HepG2 (cell line): ENCODE measurements around the gene ABCC8. TPM values are rescaled to one million over a fixed set of nuclear protein-coding genes. Genes with fewer than 3 reads are reported as not detected.

Experiments used
- GABPA ChIP-seq, 2 experiments: IDR thresholded peaks; 2 replicates each; pipeline ENCODE4 v1.6.1; 2011 to 2016; ENCODE audit warnings: low read depth in 2 of 2, low read length in 1 of 2, missing biosample characterization in 1 of 2, missing genetic modification characterization in 1 of 2
- GATAD1 ChIP-seq: IDR thresholded peaks from 2 replicates; pipeline ENCODE4 v1.6.1; 2016; ENCODE audit warnings: missing genetic modification reagents, missing compliant biosample characterization
- HIVEP1 ChIP-seq: sonication (generic); formaldehyde crosslinking; IDR thresholded peaks from 2 replicates; pipeline ENCODE4 v1.4.0; 2020; ENCODE audit warnings: mild to moderate bottlenecking, missing genetic modification reagents
- HOXA7 ChIP-seq: sonication (generic); formaldehyde crosslinking; IDR thresholded peaks from 2 replicates; pipeline ENCODE4 v1.8.1; 2022; ENCODE audit warnings: mild to moderate bottlenecking, missing genetic modification reagents, moderate library complexity
- KDM2A ChIP-seq: sonication (generic); formaldehyde crosslinking; IDR thresholded peaks from 2 replicates; pipeline ENCODE4 v1.4.0; 2020; ENCODE audit warnings: low read depth, missing genetic modification reagents, borderline replicate concordance
- MAFG ChIP-seq: sonication (generic); formaldehyde crosslinking; IDR thresholded peaks from 2 replicates; pipeline ENCODE4 v1.5.1; 2020; ENCODE audit warnings: mild to moderate bottlenecking, missing genetic modification reagents
- MTA1 ChIP-seq: sonication (generic); formaldehyde crosslinking; IDR thresholded peaks from 2 replicates; pipeline ENCODE4 v1.4.0; 2020; ENCODE audit warnings: missing genetic modification reagents, mild to moderate bottlenecking, borderline replicate concordance
- NFIB ChIP-seq: sonication (generic); formaldehyde crosslinking; IDR thresholded peaks from 2 replicates; pipeline ENCODE4 v1.9.0; 2021; ENCODE audit warnings: missing genetic modification reagents, mild to moderate bottlenecking, borderline replicate concordance
- PHF20 ChIP-seq: sonication (generic); formaldehyde crosslinking; IDR thresholded peaks from 2 replicates; pipeline ENCODE4 v1.5.0; 2020; ENCODE audit warnings: mild to moderate bottlenecking, missing genetic modification reagents
- RARA ChIP-seq: IDR thresholded peaks from 2 replicates; pipeline ENCODE4 v1.6.1; 2016; ENCODE audit warnings: missing genetic modification reagents, missing compliant biosample characterization
- REL ChIP-seq: sonication (generic); formaldehyde crosslinking; conservative IDR thresholded peaks from 2 replicates; pipeline ENCODE4 v1.8.0; 2022; ENCODE audit warnings: mild to moderate bottlenecking, missing genetic modification reagents, moderate library complexity
- SKI ChIP-seq: fragments of 450-650 bp; IDR thresholded peaks from one replicate; pipeline ENCODE4 v1.6.1; 2018; ENCODE audit warnings: mild to moderate bottlenecking; ENCODE audit not compliant: partially characterized antibody
- SMYD3 ChIP-seq: sonication (generic); formaldehyde crosslinking; IDR thresholded peaks from 2 replicates; pipeline ENCODE4 v1.8.1; 2023; ENCODE audit warnings: mild to moderate bottlenecking, missing genetic modification reagents
- SP4 ChIP-seq: sonication (generic); formaldehyde crosslinking; IDR thresholded peaks from 2 replicates; pipeline ENCODE4 v1.8.1; 2023; ENCODE audit warnings: mild to moderate bottlenecking, missing genetic modification reagents
- SRSF1 ChIP-seq: fragments of 200-400 bp; formaldehyde crosslinking; optimal IDR thresholded peaks from 2 replicates; pipeline ENCODE3; 2017; ENCODE audit warnings: mild to moderate bottlenecking, low read depth, low read length, moderate library complexity
- THYN1 ChIP-seq: sonication (generic); formaldehyde crosslinking; IDR thresholded peaks from 2 replicates; pipeline ENCODE4 v1.8.1; 2023; ENCODE audit warnings: low read depth, mild to moderate bottlenecking, moderate library complexity, missing genetic modification reagents, borderline replicate concordance
- ZBTB21 ChIP-seq: sonication (generic); formaldehyde crosslinking; IDR thresholded peaks from 2 replicates; pipeline ENCODE4 v1.4.0; 2020; ENCODE audit warnings: missing genetic modification reagents
- ZC3H13 ChIP-seq: sonication (generic); formaldehyde crosslinking; IDR thresholded peaks from 2 replicates; pipeline ENCODE4 v1.8.1; 2023; ENCODE audit warnings: mild to moderate bottlenecking, missing genetic modification reagents, moderate library complexity
- ZMYM4 ChIP-seq: sonication (generic); formaldehyde crosslinking; IDR thresholded peaks from 2 replicates; pipeline ENCODE4 v1.8.1; 2023; ENCODE audit warnings: mild to moderate bottlenecking, missing genetic modification reagents
- ZNF136 ChIP-seq: sonication (generic); formaldehyde crosslinking; IDR thresholded peaks from 2 replicates; pipeline ENCODE4 v1.8.1; 2022; ENCODE audit warnings: low read depth, mild to moderate bottlenecking, moderate library complexity, missing genetic modification reagents
- ZNF607 ChIP-seq: sonication (generic); formaldehyde crosslinking; IDR thresholded peaks from 2 replicates; pipeline ENCODE4 v1.5.1; 2020; ENCODE audit warnings: missing genetic modification reagents, mild to moderate bottlenecking, borderline replicate concordance
- ZNF75D ChIP-seq: sonication (generic); formaldehyde crosslinking; IDR thresholded peaks from 2 replicates; pipeline ENCODE4 v1.8.1; 2023; ENCODE audit warnings: missing genetic modification reagents, mild to moderate bottlenecking, borderline replicate concordance
- ZNF891 ChIP-seq: sonication (generic); formaldehyde crosslinking; IDR thresholded peaks from 2 replicates; pipeline ENCODE4 v1.5.0; 2020; ENCODE audit warnings: mild to moderate bottlenecking, missing genetic modification reagents
- ZSCAN21 ChIP-seq: sonication (generic); formaldehyde crosslinking; IDR thresholded peaks from 2 replicates; pipeline ENCODE4 v1.8.0; 2022; ENCODE audit warnings: mild to moderate bottlenecking, missing genetic modification reagents, moderate library complexity, borderline replicate concordance
- polyA plus RNA-seq, 8 experiments: library from polyadenylated mRNA; depleted of rRNA in 3 of 8; stranded (reverse) in 7 of 8; unstranded in 1 of 8; fragments of >200 nt; fragmentation: Illumina TruSeq in 4 of 8; extraction: Trizol in 4 of 8; gene quantifications; 2 replicates each; pipeline versions ENCODE4 v1.2.1 to v1.2.3, GENCODE V29; 2011 to 2016; ENCODE audit warnings: low read depth in 4 of 8, missing spikeins in 1 of 8, mixed read lengths in 1 of 8; ENCODE audit not compliant: insufficient read depth in 1 of 8
- total RNA-seq, 5 experiments: library from RNA; depleted of rRNA; stranded (reverse); fragments of >200 nt; fragmentation: Illumina TruSeq; extraction: Trizol; gene quantifications; 2 replicates each; pipeline ENCODE4 v1.2.3, GENCODE V29; 2016; ENCODE audit warnings: low read depth in 1 of 5
- TF ChIP-seq, protein P1 (sequence below): fragments of 450-650 bp; IDR thresholded peaks from 2 replicates; pipeline ENCODE4 v1.6.1; 2017; ENCODE audit warnings: mild to moderate bottlenecking
- TF ChIP-seq, protein P2 (sequence below): sonication (generic); formaldehyde crosslinking; IDR thresholded peaks from 2 replicates; pipeline ENCODE4 v1.5.0; 2020; ENCODE audit warnings: mild to moderate bottlenecking, low read depth, missing genetic modification reagents, borderline replicate concordance
- TF ChIP-seq, protein P3 (sequence below): IDR thresholded peaks from 2 replicates; pipeline ENCODE4 v1.6.1; 2016; ENCODE audit warnings: low read depth, borderline replicate concordance
- TF ChIP-seq, protein P4 (sequence below): sonication (generic); formaldehyde crosslinking; IDR thresholded peaks from 2 replicates; pipeline ENCODE4 v1.8.0; 2022; ENCODE audit warnings: missing genetic modification reagents, low read depth, mild to moderate bottlenecking, borderline replicate concordance

The ABCC8 gene
- total and polyA plus RNA-seq, 2 of the 13 experiments (the other 11 are each of a cell fraction or from before 2014, with no cell fraction given) = not detected

DNA sequence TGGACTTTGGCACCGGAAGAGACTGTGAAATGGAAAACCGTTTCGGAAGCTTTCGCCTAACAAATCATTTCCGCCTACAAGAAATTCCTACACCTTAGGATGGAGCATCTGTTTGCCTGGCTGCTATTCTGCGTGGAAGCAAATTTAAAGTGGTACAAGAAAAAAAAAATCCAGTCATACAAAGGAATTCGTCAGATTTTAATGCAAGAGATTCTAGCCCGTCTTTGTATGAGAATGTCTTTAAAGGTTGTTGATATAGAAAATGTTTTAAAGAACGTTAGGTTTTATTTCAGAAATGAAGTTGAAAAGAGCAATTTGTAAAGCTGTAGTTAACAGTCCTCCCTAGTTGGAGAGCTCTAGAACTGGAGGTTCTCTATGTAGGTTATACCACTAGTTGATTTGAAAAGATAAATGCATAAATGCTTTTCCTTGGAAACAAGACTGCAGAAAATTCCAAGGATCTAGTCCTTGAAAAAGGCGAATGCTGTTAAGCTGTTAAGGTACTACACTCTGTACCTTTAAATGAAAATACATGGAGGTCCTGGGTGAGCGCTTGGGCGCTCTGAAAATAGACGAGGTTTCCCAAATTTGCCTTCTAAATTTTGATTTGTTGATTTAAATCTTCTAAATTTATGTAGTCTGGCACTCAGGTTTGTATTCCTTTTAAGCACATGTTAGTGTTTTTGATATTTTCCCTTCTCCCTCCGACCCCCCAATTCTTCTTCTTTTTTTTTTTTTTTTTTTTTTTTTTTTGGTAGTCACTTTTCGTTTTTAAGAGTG is 122.6 kb downstream of the ABCC8 start (continued):
- TF ChIP-seq, protein P1, sequence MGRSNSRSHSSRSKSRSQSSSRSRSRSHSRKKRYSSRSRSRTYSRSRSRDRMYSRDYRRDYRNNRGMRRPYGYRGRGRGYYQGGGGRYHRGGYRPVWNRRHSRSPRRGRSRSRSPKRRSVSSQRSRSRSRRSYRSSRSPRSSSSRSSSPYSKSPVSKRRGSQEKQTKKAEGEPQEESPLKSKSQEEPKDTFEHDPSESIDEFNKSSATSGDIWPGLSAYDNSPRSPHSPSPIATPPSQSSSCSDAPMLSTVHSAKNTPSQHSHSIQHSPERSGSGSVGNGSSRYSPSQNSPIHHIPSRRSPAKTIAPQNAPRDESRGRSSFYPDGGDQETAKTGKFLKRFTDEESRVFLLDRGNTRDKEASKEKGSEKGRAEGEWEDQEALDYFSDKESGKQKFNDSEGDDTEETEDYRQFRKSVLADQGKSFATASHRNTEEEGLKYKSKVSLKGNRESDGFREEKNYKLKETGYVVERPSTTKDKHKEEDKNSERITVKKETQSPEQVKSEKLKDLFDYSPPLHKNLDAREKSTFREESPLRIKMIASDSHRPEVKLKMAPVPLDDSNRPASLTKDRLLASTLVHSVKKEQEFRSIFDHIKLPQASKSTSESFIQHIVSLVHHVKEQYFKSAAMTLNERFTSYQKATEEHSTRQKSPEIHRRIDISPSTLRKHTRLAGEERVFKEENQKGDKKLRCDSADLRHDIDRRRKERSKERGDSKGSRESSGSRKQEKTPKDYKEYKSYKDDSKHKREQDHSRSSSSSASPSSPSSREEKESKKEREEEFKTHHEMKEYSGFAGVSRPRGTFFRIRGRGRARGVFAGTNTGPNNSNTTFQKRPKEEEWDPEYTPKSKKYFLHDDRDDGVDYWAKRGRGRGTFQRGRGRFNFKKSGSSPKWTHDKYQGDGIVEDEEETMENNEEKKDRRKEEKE = no peak
- TF ChIP-seq PHF20 (no peak), HOXA7 (CRISPR knock-in tag) (no peak), MAFG (CRISPR knock-in tag) (no peak), ZMYM4 (CRISPR knock-in tag) (no peak), ZNF136 (CRISPR knock-in tag) (no peak), SRSF1 (no peak), KDM2A (CRISPR knock-in tag) (no peak), MTA1 (no peak), ZNF607 (CRISPR knock-in tag) (no peak), NFIB (CRISPR knock-in tag) (no peak), GABPA (IDR thresholded peaks at IDR 0.05; ENCODE audit: low read depth, low read length) (no peak), GABPA (CRISPR knock-in tag; IDR thresholded peaks at IDR 0.05; ENCODE audit: low read depth) (peak; percentile 89), SP4 (CRISPR knock-in tag) (no peak), ZNF75D (no peak), ZNF891 (CRISPR knock-in tag) (no peak), ZSCAN21 (CRISPR knock-in tag) (no peak), RARA (no peak), SMYD3 (CRISPR knock-in tag) (no peak), REL (CRISPR knock-in tag) (no peak), THYN1 (CRISPR knock-in tag) (no peak), SKI (peak; percentile 1), ZBTB21 (CRISPR knock-in tag) (no peak), ZC3H13 (no peak), GATAD1 (CRISPR knock-in tag) (no peak), HIVEP1 (CRISPR knock-in tag) (no peak)
- TF ChIP-seq, protein P2, sequence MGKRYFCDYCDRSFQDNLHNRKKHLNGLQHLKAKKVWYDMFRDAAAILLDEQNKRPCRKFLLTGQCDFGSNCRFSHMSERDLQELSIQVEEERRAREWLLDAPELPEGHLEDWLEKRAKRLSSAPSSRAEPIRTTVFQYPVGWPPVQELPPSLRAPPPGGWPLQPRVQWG (CRISPR knock-in tag) = no peak
- TF ChIP-seq, protein P3, sequence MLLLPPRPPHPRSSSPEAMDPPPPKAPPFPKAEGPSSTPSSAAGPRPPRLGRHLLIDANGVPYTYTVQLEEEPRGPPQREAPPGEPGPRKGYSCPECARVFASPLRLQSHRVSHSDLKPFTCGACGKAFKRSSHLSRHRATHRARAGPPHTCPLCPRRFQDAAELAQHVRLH = 0 out of 2 replicates have a peak, but pooled peaks have one; percentile 15
- TF ChIP-seq, protein P4, sequence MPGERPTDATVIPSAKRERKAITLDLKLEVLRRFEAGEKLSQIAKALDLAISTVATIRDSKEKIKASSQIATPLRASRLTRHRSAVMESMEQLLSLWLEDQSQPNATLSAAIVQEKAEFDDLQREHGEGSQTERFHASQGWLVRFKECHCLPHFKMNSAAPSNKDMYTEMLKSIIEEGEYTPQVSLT (CRISPR knock-in tag) = no peak
